Activated CD4-positive, alpha-beta T cell treated with anti-CD3 and anti-CD28 coated beads, Interleukin-2, amount 50 U/mL, for 16 hours (primary cell): ENCODE measurements around the gene CXADR.

Experiments
- DNase-seq: peaks from one replicate; pipeline ENCODE4 v3.0.0-alpha.2; 2020

CXADR gene

DNA sequence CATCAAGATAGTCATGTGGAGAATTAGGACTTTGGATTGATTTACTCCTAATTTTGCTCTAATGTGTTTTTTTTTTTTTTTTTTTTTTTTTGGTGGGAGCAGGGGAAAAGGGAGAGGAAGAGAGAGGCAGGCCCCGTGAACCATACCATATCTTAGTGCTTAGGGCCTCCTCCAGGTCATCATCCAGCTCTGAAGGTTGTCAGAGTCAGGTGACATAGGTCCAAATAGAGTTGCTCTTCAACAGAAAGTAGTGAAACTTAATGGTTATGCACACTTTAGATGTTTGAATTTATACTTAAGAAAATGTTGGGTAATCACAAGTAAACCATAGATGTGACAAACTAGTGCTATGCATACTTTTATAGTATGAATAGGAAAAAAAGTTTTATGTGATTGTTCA, 32.2 kb downstream of the CXADR start:
- DNase-seq, result no peak

DNA sequence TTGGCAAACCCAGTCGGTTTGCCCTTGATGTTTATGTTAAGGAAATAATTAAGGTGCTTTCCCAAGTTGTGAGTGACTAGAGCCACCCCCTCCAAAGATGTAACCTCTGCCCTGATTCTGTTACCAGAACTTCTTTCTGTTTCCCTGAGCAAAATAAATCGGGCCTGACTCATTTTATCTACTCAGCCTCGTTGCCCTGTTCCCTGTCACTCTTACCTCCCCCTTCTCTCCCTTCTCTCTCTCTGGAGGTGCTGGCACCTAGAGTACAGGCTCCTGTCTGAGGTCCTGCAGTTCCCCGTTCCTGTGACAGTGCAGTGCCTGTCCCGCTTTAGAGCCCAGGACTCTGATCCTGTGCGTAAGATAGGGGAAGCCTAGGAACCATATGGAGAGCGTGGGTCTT, 35.4 kb downstream of the CXADR start:
- no peak for DNase-seq

DNA sequence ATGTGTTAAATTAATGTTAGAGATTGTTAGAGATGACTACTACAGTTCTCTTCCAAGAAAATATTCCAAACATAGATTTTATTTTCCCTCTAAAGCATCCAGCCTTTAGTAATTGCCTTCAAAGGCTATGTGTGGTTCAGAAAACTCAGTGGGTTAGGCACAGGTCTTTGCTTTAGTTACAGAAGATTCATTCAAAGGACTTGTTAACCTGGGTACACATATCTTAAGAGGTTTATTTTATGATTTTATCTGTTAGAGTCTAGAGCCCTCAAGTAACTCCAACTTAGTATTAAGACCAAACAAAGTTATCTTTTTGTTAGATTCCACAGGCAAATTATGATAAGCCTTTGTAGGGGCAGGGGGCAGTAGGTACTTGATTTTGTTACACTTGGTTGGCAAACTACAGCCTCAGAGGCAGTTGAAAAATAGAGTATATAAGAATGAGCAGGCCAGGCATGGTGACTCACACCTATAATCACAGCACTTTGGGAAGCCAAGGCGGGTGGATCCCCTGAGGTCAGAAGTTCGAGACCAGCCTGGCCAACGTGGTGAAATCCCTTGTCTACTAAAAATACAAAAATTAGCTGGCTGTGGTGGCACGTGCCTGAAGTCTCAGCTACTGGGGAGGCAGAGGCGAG, 37.9 kb downstream of the CXADR start:
- no peak for DNase-seq

DNA sequence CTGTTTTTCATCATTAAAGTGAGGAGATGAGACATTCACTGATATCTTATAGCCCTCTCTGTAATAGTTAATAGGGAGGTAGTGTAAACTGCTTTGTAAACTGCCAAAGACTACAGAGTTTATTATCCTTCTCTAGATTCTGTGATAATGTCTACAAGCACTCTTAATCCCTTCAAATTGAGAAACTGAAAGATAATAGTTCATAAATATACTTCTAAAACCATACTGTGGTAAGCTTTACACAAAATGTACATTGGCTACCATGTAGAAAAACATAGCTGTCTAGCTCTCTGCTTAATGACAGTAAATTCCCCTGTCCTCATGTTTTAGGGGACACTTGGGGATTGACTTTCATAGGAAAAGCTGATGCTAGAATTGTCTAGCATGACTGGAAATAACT, 39.6 kb downstream of the CXADR start:
- DNase-seq, result no peak

DNA sequence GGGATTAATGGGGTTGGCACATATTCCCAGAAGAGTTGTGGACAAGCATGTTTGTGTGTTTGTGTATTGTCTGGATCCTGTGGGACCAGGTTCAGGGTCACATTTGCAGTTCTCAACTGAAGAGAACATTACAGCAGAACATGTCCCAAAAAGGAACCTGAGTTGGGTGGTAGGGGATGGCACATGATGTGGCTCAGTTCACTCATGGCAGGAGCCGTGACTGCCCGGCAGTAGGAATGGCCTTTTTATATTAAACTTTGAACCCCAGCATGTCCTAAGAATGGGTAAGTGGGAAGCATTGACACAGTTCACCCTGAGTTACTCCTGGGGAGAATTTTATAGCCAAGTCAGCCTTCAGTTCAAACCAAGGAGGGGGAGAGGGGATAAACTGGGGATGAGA, 41.3 kb downstream of the CXADR start:
- DNase-seq, result no peak

DNA sequence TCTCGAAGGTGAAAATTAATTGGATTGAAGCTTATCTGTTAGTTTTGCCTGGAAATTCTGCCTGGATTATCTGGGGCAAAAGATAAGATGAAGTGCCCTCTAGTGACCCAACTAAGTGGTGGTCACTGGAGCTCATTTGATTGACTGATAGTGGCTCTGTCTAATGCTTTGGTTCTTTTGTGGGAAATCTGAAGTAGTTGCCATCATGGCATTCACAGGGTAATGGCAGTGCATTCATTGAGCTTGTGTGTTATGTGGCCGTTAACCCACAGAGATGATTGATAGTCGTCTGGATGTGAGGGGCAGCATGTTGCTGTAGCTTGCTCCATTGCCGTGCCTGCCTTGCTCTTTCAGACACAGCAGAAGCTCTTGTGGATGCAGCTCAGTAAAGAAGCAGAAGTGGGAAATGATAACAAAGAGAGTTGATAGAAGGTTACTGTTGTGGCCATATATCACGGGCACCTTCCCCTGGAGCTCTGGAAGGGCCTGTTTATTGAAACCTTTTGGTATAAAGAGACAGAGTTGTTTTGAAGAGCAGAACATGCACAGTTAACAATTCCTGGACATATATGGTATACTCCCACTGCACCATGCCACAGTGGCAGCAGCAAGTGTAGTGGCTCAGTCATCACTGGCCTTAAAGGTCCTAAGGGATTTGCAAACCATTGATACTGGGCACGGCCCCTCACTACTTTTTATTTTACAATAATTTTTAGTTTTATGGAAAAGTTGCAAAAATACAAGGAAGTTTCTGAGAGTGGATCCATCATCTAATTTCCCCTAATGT, 42.0 kb downstream of the CXADR start:
- no peak for DNase-seq

DNA sequence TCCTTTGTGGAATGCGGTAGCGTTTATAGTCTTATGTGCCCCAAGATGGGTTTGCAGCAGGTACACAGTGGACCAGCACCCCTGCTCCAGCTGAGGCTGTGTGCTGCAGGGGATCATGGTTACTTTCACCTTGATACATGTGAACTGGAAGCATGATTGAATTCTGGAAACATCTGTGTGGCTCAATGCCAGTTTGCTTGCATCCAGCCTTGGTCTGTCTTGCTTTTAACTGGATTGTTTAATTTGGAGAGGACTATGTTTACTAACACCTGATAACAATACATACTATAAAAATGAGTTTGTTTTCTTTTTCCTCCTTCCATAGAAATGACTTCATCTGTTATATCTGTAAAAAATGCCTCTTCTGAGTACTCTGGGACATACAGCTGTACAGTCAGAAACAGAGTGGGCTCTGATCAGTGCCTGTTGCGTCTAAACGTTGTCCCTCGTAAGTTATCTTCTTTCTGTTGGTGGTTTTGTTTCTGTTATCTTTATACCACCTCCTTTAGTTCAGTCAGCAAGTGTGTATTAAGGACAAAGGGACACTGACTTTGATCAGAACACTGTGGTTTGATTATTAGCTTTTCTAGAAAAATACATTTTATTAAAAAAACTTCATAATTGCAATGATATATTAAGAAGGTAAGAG, 47.7 kb downstream of the CXADR start:
- DNase-seq, result no peak

DNA sequence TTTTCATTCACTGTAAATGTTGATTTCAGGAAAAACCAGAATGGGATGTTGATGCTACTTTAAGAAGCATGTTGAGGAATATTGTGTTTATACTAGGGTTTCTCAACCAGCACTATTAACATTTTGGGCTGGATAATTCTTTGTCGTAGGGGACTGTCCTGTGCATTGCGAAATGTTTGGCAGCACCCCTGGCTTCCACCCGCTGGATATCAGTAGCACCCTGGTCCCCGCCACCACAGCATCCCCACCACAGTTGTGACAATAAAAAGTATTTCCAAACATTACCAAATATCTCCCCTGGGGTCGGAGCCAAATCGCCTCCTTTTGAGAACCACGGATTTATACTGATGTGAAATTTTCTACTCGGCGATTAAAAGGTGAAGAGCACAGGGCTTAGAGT, 57.9 kb downstream of the CXADR start:
- DNase-seq, result no peak

DNA sequence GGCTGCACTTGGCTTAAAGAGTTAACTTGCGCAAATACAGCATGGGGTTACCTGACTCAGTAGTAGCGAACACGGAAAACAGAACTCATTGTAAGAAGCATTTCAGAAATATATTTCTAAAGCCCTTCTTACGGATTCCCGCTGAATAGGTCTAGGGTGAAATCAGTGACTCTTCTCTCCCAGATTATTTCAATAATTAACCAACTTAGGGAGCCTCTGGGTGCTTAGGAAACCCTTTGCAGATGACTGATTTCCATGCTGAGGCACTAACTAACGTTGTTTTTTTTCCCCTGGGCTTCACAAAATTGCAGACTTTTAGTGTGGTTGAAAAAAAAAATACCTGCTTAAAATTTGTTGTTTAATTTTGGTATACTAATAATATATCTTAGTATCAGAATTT, 59.6 kb downstream of the CXADR start:
- DNase-seq, result no peak

DNA sequence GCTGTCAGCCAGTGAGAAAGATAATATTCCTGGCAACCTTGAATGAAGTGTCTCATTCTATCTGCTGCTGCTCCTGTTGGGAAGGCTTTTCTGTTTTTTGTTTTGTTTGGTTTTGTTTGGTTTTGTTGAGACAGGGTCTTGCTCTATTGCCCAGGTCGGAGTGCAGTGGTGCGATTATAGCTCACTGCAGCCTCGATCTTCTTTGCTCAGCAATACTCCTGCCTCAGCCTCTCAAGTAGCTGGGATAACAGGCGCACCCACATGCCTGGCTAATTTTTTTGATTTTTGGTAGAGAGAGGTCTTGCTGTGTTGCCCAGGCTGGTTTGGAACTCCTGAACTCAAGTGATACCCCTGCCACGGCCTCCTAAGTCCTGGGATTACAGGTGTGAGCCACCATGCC, 62.2 kb downstream of the CXADR start:
- no peak for DNase-seq

DNA sequence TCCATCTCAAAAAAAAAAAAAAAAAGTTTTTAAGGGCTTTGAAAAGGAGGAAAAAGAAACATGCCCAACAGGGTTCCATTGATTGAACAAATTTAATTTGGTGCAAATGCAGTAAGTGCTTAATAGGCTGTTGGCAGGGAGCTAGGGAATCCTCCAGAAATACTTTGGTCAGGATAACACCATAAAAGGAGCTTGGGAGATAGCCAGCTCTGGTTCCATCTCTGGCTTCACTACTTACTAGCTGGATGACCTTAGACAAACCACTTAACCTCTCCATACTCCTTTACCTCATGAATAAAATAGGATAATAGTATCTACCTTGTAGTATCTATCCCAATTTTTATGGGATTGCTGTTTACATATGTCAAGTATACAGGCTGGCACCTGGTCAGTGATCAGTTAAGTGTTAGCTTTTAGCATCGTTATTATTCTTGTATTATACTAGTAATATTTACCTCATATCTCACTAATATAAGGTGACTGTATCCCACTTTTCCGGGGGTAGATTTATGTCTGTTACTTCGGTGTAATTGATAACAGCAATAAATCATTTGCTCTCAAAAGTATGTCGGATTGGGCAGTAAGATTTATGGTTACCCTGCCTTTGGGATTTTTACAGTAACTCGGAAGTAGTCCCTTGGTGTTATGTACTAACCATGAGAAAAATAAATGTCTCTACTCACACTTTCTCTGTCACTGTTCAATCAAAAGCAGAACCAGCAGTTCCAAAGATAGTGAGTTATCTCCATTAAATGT, 63.4 kb downstream of the CXADR start:
- no peak for DNase-seq

DNA sequence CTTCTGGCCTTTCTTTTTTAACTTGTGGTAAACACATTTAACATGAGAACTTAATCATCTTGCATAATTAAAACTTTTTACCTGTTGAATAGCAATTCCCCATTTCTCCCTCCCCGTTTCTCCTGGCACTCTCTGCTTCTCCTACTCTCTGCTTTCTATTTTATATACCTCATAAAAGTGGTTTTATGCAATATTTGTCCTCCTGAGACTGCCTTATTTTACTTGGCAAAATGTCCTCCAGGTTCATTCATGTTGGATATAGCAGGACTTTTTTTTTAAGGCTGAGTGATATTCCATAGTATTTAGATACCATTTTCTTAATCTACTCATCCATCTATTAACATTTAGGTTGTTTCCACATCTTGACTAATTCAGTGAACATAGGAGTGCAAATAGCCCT, 64.9 kb downstream of the CXADR start:
- DNase-seq, result no peak

DNA sequence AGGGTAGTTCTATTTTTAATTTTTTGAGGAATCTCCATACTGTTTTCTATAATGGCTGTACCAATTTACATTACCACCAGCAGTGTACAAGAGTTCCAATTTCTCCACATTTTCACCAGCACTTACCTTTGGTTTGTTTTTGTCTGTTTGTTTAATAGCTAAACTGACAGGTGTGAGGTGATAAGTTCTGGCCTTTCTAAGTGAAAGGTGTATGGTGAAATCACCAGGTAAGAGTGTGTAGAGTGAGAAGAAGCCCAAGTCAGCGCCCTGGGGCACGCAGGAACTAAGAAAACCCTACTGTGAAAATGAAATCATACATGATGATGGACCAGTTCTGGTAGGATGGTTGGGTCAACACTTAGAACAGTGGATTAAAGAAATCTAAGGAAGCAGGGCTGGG, 65.3 kb downstream of the CXADR start:
- no peak for DNase-seq

DNA sequence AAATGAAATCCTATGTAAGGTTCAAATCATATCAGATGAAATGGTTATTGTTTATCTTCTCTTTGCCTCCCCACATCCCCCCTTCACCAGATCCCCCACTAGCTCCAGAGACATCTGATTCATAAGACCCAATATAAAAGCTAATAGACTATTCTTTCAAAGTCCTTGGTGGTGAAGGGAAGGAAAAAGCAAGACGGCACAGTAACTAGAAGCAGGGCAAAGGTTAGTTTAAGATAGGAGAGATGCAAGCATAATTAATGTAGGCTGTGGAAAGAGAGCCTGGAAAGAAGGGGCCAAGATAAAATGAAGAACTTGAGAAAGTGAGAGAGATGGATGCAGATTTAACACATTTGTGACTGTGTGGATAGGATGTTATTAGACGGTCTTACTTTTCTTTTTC, 66.0 kb downstream of the CXADR start:
- no peak for DNase-seq

DNA sequence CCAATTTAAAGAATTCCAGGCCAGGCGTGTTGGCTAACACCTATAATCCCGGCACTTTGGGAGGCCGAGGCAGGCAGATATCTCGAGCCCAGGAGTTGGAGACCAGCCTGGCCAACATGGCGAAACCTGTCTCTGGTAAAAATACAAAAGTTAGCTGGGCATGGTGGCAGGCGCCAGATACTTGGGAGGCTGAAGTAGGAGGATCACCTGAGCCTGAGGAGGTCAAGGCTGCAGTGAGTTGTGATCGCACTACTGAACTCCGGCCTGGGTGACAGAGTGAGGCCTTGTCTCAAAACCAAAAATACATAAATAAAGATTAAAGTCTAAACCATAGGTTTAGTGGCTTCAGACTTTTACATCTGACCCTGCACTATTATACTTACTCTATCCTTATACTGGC, 67.5 kb downstream of the CXADR start:
- no peak for DNase-seq

DNA sequence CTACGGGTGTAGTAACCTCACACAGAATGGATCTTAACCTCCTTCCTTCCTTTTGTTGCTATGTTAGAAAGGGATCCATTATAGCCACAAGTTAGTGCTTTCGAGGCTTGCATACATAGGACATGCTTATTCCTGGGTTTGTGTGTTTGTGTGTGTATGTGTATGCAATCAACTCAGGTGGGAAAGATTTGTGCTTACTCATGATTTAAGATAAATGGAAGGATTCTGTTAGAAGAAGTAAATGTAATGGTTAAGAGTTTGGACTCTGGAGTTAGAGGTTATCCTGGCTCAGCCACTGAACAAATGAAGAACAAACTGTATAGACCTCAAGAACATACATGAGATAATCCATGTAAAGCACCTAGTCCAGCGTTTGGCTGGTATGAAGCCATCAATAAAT, 71.1 kb downstream of the CXADR start:
- no peak for DNase-seq

DNA sequence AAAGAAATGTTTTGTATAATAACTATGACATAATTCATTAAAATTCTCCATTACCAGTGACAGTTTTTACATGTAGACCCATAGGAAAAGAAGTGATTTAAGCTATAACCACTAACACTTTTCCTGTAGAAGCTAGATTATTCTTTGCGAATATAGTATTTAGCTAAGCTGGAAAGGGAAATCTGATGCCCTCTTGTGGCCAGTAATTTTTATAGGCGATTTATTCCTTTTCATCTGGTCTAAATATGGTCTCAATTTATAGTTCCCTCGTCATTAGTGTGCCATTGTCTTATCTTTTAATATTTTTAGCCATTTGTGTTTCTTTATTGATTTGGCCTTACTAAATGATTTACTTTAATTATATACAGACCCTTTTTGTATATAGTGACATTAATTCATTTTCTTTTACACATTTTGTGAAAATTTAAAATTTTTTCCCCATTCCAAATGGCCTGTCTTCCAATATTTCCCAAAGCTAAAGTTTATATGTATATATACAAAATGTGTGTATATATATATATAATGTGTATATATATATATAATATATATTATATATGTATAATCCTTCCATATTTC, 73.1 kb downstream of the CXADR start:
- peak; percentile 50 for DNase-seq

DNA sequence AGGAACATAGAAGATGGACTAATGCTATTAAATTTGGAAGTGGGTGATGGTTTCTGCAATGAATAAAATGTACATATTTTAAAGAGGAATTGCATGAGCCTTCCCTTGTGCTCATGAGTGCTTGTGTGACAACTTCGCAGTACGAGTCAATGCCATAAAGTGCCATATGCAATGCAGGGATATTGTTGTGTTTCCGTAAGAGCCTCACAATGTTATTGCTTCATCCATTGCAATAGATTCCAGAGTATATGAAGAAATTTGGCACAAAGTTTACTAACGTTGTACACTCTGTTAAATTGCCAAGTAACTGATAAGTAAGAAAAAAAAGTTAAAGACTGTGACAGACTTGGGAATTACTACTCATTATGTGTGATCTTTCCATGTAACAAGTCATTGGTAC, 77.6 kb downstream of the CXADR start:
- no peak for DNase-seq

DNA sequence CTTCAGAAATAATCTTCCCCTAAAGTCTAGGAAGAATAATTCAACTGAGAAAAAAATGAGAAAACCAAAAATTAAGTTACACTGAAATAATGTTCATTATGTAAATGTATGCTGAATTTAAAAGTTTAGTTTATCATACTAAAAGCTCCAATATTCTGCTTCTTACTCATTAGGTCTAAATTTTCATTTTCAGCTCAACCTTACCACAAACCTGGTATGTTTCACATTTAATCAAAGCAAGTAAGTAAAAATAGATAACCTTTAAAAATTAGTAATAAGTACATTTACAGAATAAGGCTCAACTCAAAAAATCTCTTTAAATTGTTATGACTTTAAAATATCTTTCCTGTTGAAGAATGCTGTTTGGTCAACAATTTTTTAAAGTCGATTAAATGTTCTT, 84.8 kb downstream of the CXADR start:
- DNase-seq, result no peak

DNA sequence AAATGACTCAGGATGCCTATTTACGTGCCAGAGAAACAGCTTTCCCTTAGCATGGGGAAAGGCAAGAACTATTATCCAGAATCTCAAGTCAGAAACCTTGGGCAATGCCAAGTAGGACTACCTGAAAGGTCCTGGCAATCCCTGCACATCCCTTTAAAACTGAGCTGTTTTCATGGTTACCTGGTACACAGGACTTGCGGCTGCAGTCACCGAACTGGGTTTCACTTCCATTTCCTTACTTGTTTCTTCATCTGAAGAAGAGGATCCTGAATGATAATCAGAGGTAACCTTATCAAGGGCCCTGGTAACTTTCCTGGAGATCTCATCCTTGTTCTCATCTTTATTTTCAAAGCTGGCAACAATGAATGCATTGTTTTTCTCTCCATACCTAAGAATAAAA, 85.6 kb downstream of the CXADR start:
- no peak for DNase-seq

DNA sequence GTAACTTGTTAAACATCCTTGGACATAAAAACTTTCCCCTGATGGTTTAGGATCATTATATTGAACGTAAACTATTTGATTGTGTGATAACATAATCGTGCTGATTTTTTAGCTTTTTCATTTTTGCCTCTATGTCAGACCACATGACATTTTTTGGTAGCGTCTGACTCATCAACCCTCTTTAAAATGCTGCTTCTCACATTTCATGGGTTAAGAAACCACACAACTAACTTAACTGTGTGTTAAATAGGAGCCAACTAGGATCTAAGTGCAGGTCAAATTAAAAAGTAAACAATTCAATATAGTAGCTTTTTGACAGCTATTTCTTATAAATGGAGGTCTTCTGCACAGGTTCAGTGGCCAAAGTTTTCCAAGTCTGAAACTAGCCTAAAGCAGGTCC, 90.0 kb downstream of the CXADR start:
- DNase-seq, result peak; percentile 26

DNA sequence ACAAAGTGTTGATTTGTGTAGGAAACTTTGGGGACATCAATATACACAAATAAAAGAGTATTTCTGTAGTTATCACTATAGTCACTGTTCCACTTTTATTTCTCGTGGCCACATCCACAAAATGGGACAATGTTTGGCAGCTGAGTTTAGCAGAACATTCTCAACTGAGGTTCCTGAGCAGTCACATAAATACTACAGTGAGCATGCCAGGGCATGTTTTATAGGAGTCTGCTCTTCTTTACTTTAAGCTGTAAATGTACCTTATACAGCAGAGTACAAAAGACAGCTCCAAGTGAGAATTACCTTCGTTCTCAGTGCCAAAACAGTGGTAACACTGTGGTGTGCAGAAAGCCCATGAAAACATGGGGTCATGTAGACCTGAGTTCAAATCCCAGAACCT, 94.8 kb downstream of the CXADR start:
- DNase-seq, result no peak

DNA sequence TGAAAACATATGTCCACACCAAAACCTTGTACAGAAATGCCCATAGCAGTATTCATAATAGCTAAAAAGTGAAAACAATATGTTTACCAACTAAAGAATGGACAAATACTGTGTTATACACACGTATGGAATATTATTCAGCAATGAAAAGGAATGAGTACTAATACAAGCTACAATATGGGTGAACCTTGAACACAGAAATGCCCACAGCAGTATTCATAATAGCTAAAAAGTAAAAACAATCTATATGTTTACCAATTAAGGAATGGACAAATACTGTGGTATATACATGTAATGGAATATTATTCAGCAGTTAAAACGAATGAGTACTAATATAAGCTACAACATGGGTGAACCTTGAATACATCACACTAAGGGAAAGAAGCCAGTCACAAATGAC, 96.8 kb downstream of the CXADR start:
- DNase-seq, result no peak
